ENCODE data around the gene ELF2.

- TF ChIP-seq CTCF (IDR thresholded peaks at IDR 0.05), result no peak
- no peak for TF ChIP-seq POLR2A (IDR thresholded peaks at IDR 0.05)
- no peak for TF ChIP-seq EP300 (IDR thresholded peaks at IDR 0.05)
These were observed 157.9 kb downstream of the ELF2 start for GRCh38 chr4:139018971-139019758.

All from suprapubic skin (tissue), 3 donors.